Effector memory CD4-positive, alpha-beta T cell (primary cell): ENCODE data around the gene ICAM5.
A peak's percentile ranks its signal among the peaks of the same experiment; 100 is the strongest.
"Not testable (repeated sequence)": the region's sequence is repeated elsewhere in the genome, so short reads cannot be mapped to it uniquely, and the experiment has no call there.

ENCODE experiments used
- DNase-seq, 3 donors: peaks; one replicate each; pipeline ENCODE4 v3.0.0-alpha.2; 2020
- H3K27ac ChIP-seq: 2 replicates; pipeline ENCODE4 v1.7.0; 2013; ENCODE audit warnings: mild to moderate bottlenecking, low read length, moderate library complexity; ENCODE audit not compliant: insufficient read depth, poor library complexity, severe bottlenecking
- H3K27me3 ChIP-seq: replicated peaks from 2 replicates; pipeline ENCODE4 v1.7.0; 2013; ENCODE audit warnings: mild to moderate bottlenecking, low read length; ENCODE audit not compliant: insufficient read depth, control insufficient read depth, poor library complexity, severe bottlenecking
- H3K36me3 ChIP-seq: 2 replicates; pipeline ENCODE4 v1.7.0; 2013; ENCODE audit warnings: mild to moderate bottlenecking, low read length, moderate library complexity; ENCODE audit not compliant: control insufficient read depth, insufficient read depth
- H3K4me1 ChIP-seq: 2 replicates; pipeline ENCODE4 v1.7.0; 2013; ENCODE audit warnings: low read length, mild to moderate bottlenecking; ENCODE audit not compliant: control insufficient read depth, insufficient read depth, poor library complexity, severe bottlenecking
- H3K4me3 ChIP-seq: 2 replicates; pipeline ENCODE4 v1.7.0; 2013; ENCODE audit warnings: low read length, low read depth, mild to moderate bottlenecking; ENCODE audit not compliant: insufficient read depth, poor library complexity, severe bottlenecking
- H3K9me3 ChIP-seq: 2 replicates; pipeline ENCODE4 v1.7.0; 2013; ENCODE audit warnings: mild to moderate bottlenecking, low read length, moderate library complexity; ENCODE audit not compliant: control insufficient read depth

Gene ICAM5

DNA sequence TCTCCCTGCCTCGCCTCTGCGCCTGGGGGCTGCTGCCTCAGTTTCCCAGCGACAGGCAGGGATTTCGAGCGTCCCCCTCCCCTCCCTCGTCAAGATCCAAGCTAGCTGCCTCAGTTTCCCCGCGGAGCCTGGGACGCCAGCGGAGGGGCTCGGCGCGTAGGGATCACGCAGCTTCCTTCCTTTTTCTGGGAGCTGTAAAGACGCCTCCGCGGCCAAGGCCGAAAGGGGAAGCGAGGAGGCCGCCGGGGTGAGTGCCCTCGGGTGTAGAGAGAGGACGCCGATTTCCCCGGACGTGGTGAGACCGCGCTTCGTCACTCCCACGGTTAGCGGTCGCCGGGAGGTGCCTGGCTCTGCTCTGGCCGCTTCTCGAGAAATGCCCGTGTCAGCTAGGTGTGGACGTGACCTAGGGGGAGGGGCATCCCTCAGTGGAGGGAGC lies 19.6 kb upstream of the ICAM5 start:
- H3K27ac ChIP-seq: peak overlapping the region; percentile 77
- peak; percentile 53 to 70 (median 65) for DNase-seq
- peaks cover 6% of the 10 kb centered on the region for H3K36me3 ChIP-seq
- H3K4me1 ChIP-seq: peaks cover 19% of the 10 kb centered on the region
- no peaks in the 10 kb centered on the region for H3K27me3 ChIP-seq
- H3K4me3 ChIP-seq: peak overlapping the region; percentile 72
- no peaks in the 10 kb centered on the region for H3K9me3 ChIP-seq

DNA sequence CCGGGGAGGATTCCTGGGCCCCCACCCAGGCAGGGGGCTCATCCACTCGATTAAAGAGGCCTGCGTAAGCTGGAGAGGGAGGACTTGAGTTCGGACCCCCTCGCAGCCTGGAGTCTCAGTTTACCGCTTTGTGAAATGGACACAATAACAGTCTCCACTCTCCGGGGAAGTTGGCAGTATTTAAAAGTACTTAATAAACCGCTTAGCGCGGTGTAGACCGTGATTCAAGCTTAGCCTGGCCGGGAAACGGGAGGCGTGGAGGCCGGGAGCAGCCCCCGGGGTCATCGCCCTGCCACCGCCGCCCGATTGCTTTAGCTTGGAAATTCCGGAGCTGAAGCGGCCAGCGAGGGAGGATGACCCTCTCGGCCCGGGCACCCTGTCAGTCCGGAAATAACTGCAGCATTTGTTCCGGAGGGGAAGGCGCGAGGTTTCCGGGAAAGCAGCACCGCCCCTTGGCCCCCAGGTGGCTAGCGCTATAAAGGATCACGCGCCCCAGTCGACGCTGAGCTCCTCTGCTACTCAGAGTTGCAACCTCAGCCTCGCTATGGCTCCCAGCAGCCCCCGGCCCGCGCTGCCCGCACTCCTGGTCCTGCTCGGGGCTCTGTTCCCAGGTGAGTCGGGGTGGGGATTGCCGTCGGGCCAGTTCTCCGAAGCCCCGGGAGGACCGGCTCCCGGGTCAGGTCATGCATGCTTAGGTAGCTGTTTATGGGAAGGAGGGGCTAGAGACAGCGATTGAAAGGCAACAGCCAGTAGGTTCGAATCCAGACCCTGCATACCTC lies 18.9 kb upstream of the ICAM5 start, which contains the start of gene ICAM1:
Gene ICAM1 (plus strand): TSS at position 505 of the 779 bp plus-strand sequence. CDS start 40 bp downstream, at position 545.
- Histone ChIP-seq H3K9me3 (no peaks in the 10 kb centered on the region), H3K4me3 (peak within 1 kb of the TSS; percentile 72), H3K4me1 (peaks cover 19% of the 10 kb centered on the region), H3K27ac (peak within 1 kb of the TSS; percentile 77), H3K36me3 (peaks cover 6% of the 10 kb centered on the region), H3K27me3 (no peaks in the 10 kb centered on the region)
- peak; percentile 54 to 71 (median 68) for DNase-seq

DNA sequence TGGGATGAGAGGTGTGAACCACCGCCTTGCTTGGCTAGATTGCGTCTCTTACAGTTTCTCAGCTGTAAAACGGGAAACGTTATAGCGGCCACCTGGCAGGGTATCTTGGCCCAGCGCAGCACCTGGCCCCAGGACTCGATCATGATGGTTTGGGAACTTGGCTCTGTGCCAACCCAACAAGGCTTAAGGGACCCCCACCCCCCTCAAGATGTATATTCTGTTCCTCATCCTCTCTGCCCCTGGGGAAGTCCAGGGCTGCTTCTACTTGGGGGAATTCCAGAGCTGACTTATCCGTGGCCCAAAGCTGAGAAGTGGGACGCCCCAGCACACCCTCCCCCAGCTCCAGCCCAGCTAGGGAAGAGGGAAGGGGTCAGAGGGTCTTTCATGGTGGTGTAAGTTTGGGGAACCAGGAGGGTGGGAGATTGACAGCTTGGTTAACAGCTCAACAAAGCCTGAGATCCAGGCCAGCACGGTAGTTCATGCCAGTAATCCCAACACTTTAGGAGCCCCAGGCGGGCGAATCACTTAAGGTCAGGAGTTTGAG lies 18.1 kb upstream of the ICAM5 start:
- Histone ChIP-seq H3K36me3 (peaks cover 6% of the 10 kb centered on the region), H3K27me3 (no peaks in the 10 kb centered on the region), H3K27ac (peak overlapping the region; percentile 77), H3K9me3 (no peaks in the 10 kb centered on the region), H3K4me3 (peak overlapping the region; percentile 72), H3K4me1 (peaks cover 19% of the 10 kb centered on the region)
- DNase-seq: peak in 2 of 3 donors; percentile 45 to 55

DNA sequence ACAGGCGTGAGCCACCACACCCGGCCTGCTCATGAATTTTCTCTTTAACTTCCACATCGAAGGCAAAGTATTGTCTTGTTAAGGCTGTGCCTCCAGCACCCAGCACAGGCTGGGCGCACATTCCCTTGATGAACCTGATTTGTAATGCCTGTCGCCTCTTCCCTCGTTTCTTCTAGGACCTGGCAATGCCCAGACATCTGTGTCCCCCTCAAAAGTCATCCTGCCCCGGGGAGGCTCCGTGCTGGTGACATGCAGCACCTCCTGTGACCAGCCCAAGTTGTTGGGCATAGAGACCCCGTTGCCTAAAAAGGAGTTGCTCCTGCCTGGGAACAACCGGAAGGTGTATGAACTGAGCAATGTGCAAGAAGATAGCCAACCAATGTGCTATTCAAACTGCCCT lies 15.2 kb upstream of the ICAM5 start:
- no peaks in the 10 kb centered on the region for H3K9me3 ChIP-seq
- peaks cover 18% of the 10 kb centered on the region for H3K4me1 ChIP-seq
- H3K27me3 ChIP-seq: no peaks in the 10 kb centered on the region
- no peak overlapping the region for H3K27ac ChIP-seq
- H3K36me3 ChIP-seq: peaks cover 6% of the 10 kb centered on the region
- DNase-seq: no peak
- H3K4me3 ChIP-seq: no peak overlapping the region

DNA sequence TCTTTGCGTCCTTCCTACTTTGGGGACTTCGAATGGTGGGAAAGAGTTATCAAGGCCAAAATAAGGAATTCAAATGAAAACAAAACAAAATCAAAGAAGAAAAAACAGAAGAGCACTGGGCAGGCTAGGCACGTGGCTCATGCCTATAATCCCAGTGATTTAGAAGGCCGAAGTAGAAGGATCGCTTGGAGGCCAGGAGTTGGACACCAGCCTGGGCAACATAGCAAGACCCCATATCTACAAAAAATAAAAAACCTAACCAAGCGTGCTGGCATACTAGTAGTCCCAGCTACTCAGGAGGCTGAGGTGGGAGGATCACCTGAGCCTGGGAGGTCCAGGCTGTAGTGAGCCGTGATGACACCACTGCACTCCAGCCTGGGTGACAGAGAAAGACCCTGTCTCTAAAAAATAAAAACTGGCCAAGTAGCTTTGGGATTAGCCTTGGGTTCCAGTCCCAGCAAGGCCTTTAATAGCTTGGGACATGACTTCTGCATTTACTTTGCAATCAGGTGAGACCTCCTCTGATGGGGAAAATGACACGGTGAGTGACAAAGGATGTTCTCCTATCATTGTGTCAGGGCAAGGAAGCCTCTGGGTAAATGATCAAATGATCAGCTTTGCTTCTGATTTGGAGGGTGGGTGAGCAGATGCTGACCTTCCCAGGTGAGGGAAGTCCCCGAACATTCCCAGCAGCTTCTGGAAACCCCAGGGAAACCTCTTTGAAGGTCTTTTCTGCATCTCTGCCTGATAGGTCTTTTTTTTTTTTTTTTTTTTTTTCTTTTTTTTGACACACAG lies 11.8 kb upstream of the ICAM5 start:
- H3K9me3 ChIP-seq: no peaks in the 10 kb centered on the region
- peaks cover 6% of the 10 kb centered on the region for H3K36me3 ChIP-seq
- no peaks in the 10 kb centered on the region for H3K4me1 ChIP-seq
- H3K27ac ChIP-seq: no peak overlapping the region
- no peak overlapping the region for H3K4me3 ChIP-seq
- no peaks in the 10 kb centered on the region for H3K27me3 ChIP-seq
- DNase-seq: no peak

DNA sequence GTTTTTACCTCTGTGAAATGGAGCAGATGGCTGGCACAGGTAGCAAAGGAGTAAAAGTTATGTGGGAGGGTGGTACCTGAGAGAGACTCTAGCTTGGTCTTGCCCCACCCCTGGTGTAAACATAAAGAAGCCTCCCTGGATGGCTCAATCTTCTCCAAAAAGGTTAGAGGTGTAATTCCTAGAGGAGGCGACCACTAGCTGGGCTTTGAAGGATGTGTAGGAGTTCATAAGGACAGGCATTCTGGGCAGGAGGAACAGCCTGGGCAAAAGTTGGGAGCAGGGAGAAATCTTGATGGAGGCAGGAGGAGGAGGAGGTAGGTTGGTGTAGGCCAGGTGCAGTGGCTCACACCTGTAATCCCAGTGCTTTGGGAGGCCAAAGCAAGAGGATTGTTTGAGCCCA lies 10.8 kb upstream of the ICAM5 start:
- no peak overlapping the region for H3K27ac ChIP-seq
- peaks cover 15% of the 10 kb centered on the region for H3K36me3 ChIP-seq
- H3K9me3 ChIP-seq: no peaks in the 10 kb centered on the region
- no peaks in the 10 kb centered on the region for H3K27me3 ChIP-seq
- no peak for DNase-seq
- no peak overlapping the region for H3K4me3 ChIP-seq
- H3K4me1 ChIP-seq: no peaks in the 10 kb centered on the region

DNA sequence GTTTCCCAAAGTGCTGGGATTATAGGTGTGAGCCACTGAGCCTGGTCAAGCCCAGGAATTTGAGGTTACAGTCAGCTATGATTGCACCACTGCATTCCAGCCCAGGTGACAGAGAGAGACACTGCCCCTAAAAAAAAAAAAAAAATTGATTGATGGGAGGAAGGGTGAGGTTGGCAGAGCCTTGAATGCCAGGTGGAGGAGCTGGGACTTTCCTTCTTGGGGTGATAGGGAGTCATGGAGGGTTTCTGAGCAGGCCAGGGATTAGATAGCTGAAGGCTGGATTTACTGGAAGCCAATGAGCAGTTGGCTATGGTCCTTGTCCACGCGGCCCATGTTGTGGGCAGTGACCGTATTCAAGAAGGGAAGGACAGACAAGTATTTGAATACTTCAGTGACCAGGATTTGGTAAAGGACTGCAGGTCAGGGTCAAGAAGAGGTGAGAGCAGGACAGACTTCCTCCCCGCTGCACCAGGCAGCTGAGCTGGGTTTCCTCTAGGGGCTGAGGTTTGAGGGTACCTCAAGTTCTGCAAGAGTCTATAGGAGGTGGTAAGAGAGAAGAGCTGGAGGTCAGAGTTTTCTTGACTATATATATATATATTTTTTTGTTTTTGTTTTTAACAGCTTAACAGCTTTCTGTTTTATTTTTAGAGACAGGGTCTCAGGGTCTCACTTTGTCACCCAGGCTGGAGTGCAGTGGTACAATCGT lies 9.9 kb upstream of the ICAM5 start:
- no peak overlapping the region for H3K27ac ChIP-seq

DNA sequence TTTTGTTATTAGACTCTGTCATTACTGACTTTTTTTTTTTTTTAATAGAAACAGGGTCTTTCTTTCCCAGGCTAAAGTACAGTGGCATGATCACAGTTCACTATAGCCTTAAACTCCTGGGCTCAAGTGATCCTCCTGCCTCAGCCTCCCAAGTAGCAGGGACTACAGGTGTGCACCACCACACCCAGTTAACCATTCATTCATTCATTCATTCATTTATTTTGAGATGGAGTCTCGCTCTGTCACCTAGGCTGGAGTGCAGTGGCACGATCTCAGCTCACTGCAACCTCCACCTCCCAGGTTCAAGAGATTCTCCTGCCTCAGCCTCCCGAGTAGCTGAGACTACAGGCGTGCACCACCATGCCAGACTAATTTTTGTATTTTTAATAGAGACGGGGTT lies 7.7 kb upstream of the ICAM5 start:
- H3K27ac ChIP-seq: not testable (repeated sequence)
- peaks cover 29% of the 10 kb centered on the region for H3K36me3 ChIP-seq

More for the DNA sequence above, 9.9 kb upstream of the ICAM5 start:
- Histone ChIP-seq H3K36me3 (peaks cover 21% of the 10 kb centered on the region), H3K9me3 (no peaks in the 10 kb centered on the region), H3K4me1 (no peaks in the 10 kb centered on the region), H3K4me3 (no peak overlapping the region), H3K27me3 (no peaks in the 10 kb centered on the region)
- no peak for DNase-seq

DNA sequence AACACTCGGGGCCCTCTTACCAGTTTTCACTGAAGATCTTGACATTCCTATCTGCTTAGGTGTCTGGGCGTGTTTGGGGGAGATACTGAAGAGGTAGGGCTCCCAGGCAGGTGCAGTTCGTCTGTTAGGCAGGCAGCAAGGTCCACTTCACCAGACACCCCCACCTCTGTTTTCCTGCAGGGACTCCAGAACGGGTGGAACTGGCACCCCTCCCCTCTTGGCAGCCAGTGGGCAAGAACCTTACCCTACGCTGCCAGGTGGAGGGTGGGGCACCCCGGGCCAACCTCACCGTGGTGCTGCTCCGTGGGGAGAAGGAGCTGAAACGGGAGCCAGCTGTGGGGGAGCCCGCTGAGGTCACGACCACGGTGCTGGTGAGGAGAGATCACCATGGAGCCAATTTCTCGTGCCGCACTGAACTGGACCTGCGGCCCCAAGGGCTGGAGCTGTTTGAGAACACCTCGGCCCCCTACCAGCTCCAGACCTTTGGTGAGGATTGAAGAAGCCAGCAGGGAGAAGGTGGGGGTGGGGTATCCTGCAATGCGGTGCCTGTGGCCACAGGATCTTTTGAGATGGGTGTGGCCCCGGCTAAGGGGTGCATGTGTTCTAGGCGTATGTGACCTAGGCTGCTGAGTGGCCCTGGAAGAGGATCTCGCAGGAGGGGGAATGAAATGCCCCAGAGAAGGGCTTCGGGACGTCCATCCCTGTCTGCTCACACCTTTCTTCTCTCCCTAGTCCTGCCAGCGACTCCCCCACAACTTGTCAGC lies 6.3 kb upstream of the ICAM5 start:
- Histone ChIP-seq H3K4me3 (no peak overlapping the region), H3K27me3 (peaks cover 8% of the 10 kb centered on the region), H3K27ac (no peak overlapping the region), H3K9me3 (no peaks in the 10 kb centered on the region), H3K4me1 (peaks cover 21% of the 10 kb centered on the region), H3K36me3 (peaks cover 29% of the 10 kb centered on the region)
- DNase-seq: no peak

More for the DNA sequence above, 7.7 kb upstream of the ICAM5 start:
- not testable (repeated sequence) for H3K4me3 ChIP-seq, DNase-seq, H3K4me1 ChIP-seq, H3K27me3 ChIP-seq, H3K9me3 ChIP-seq
